Body of pancreas (tissue), 4 donors: ENCODE measurements around the gene MIER1.

Experiments used
- POLR2A ChIP-seq, 3 donors: fragments of 450-650 bp; IDR thresholded peaks; one replicate each; pipeline ENCODE4 v1.6.1; 2016; ENCODE audit warnings: antibody characterized with exemption in 3 of 3, mild to moderate bottlenecking in 2 of 3
- TF ChIP-seq, protein P1 (sequence below), 7 experiments: fragments of 450-650 bp in 4 of 7; fragments of 200-600 bp in 3 of 7; sonication (generic) in 3 of 7; IDR thresholded peaks; one replicate each; pipeline ENCODE4 v1.5.1; 2016 to 2019; ENCODE audit warnings: antibody characterized with exemption in 7 of 7

DNA sequence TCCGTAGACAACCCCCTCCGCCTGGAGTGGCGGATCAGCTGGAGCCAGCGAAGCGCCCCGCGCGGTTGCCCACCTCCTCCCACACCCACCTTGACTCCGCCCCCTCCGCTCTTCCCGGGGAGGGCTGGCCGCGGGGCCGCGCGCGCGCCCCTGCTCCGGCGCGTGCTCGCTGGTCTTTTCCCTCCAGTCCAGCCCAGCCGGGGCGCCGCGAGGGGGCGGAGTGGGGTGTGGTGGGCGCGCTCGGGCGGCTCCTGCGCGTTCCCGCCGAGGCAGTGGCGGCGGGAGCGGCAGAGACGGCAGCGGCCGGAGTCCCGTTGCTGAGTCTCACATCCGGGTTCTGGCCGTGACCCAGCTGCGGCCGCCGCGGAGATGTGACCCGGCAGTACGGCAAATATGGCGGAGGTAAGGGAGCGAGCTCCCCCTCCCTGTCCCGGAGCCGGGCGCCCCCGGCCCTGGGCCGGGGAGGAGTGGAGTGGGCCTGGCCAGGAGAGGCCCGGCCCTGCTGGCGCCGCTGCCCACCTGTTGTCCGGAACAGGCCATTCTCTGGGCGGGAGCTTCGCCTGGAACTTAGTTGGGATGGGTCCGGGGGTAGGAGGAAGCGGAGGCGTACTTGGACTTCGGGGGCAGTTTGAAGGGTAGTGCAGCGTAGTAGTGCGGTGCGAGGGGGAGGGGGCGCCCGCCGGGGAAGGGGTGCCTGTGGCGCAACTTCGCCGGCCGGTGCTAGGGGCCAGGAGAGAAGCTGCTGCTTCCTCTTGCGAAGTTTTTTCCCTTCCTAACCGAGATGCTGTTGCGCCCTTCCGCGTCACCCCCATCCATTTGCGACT is 5.4 kb downstream of the MIER1 start:
- TF ChIP-seq, protein P1, sequence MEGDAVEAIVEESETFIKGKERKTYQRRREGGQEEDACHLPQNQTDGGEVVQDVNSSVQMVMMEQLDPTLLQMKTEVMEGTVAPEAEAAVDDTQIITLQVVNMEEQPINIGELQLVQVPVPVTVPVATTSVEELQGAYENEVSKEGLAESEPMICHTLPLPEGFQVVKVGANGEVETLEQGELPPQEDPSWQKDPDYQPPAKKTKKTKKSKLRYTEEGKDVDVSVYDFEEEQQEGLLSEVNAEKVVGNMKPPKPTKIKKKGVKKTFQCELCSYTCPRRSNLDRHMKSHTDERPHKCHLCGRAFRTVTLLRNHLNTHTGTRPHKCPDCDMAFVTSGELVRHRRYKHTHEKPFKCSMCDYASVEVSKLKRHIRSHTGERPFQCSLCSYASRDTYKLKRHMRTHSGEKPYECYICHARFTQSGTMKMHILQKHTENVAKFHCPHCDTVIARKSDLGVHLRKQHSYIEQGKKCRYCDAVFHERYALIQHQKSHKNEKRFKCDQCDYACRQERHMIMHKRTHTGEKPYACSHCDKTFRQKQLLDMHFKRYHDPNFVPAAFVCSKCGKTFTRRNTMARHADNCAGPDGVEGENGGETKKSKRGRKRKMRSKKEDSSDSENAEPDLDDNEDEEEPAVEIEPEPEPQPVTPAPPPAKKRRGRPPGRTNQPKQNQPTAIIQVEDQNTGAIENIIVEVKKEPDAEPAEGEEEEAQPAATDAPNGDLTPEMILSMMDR (IDR thresholded peaks at IDR 0.05): peak; percentile 26 to 72 (median 42)
- TF ChIP-seq POLR2A (IDR thresholded peaks at IDR 0.05): peak; percentile 69 to 84 (median 83)
